Mesendoderm (in vitro differentiated cells): ENCODE measurements around the gene PRKAG2.

Experiments used
- DNase-seq: peaks from one replicate; pipeline ENCODE4 v3.0.0; 2013
- H2AK5ac ChIP-seq: 2 replicates; pipeline ENCODE4 v1.6.1; 2013; ENCODE audit warnings: low read length, inconsistent platforms
- H2BK120ac ChIP-seq: 2 replicates; pipeline ENCODE4 v1.6.1; 2013; ENCODE audit warnings: low read depth, mild to moderate bottlenecking, low read length, moderate library complexity, mixed read lengths
- H2BK15ac ChIP-seq: replicated peaks from 2 replicates; pipeline ENCODE4 v1.6.1; 2013; ENCODE audit warnings: low read depth, mild to moderate bottlenecking, moderate library complexity
- H2BK5ac ChIP-seq: 2 replicates; pipeline ENCODE4 v1.6.1; 2013; ENCODE audit warnings: low read length, inconsistent platforms
- H3K18ac ChIP-seq: 2 replicates; pipeline ENCODE4 v1.6.1; 2013; ENCODE audit warnings: mild to moderate bottlenecking, low read length, mixed read lengths
- H3K23ac ChIP-seq: one replicate; pipeline ENCODE4 v1.6.1; 2013; ENCODE audit warnings: low read length
- H3K27ac ChIP-seq: 2 replicates; pipeline ENCODE4 v1.5.1; 2013; ENCODE audit warnings: low read depth, mild to moderate bottlenecking, inconsistent platforms, low read length, moderate library complexity
- H3K27me3 ChIP-seq: 2 replicates; pipeline ENCODE4 v1.6.1; 2013; ENCODE audit warnings: low read length, control low read depth, mild to moderate bottlenecking, inconsistent platforms; ENCODE audit not compliant: insufficient read depth, poor library complexity
- H3K36me3 ChIP-seq: 2 replicates; pipeline ENCODE4 v1.6.1; 2013; ENCODE audit warnings: low read length, inconsistent platforms; ENCODE audit not compliant: control insufficient read depth, insufficient read depth
- H3K4ac ChIP-seq: one replicate; pipeline ENCODE4 v1.6.1; 2013; ENCODE audit warnings: low read depth, mild to moderate bottlenecking, low read length, moderate library complexity
- H3K4me1 ChIP-seq: 2 replicates; pipeline ENCODE4 v1.6.1; 2013; ENCODE audit warnings: low read depth, low read length, inconsistent platforms; ENCODE audit not compliant: control insufficient read depth
- H3K4me2 ChIP-seq: 2 replicates; pipeline ENCODE4 v1.6.1; 2013; ENCODE audit warnings: low read length
- H3K4me3 ChIP-seq: 2 replicates; pipeline ENCODE4 v1.5.1; 2013; ENCODE audit warnings: mild to moderate bottlenecking, low read length
- H3K56ac ChIP-seq: one replicate; pipeline ENCODE4 v1.6.1; 2013; ENCODE audit warnings: low read length
- H3K79me1 ChIP-seq: 2 replicates; pipeline ENCODE4 v1.6.1; 2013; ENCODE audit warnings: low read length, inconsistent platforms
- H3K79me2 ChIP-seq: 2 replicates; pipeline ENCODE4 v1.6.1; 2013; ENCODE audit warnings: mild to moderate bottlenecking, low read length; ENCODE audit not compliant: control insufficient read depth, insufficient read depth
- H3K9ac ChIP-seq: 2 replicates; pipeline ENCODE4 v1.6.1; 2013; ENCODE audit warnings: low read length, inconsistent platforms
- H4K5ac ChIP-seq: one replicate; pipeline ENCODE4 v1.6.1; 2013; ENCODE audit warnings: low read length
- H4K8ac ChIP-seq: one replicate; pipeline ENCODE4 v1.6.1; 2013; ENCODE audit warnings: low read depth, mild to moderate bottlenecking, control low read depth, low read length, moderate library complexity
- WGBS: extraction: QIAGEN DNeasy Blood & Tissue Kit; methylation state at CpG from one replicate; pipeline ENCODE4 v1.1.7; 2013; ENCODE audit warnings: low lambda C conversion rate, missing lambda C conversion rate; ENCODE audit not compliant: insufficient coverage; ENCODE audit errors: extremely low coverage; 5-methylcytosine and 5-hydroxymethylcytosine counted together

PRKAG2 gene

GRCh38 chr7:151835636-151836035 is 41.3 kb downstream of the PRKAG2 start:
- Histone ChIP-seq H3K4ac (no peak overlapping the region), H3K4me1 (peaks cover 6% of the 10 kb centered on the region), H3K23ac (no peak overlapping the region), H3K4me3 (no peak overlapping the region), H3K27me3 (no peaks in the 10 kb centered on the region), H2BK5ac (no peak overlapping the region), H3K79me1 (no peaks in the 10 kb centered on the region), H3K27ac (no peak overlapping the region), H3K9ac (no peak overlapping the region), H2AK5ac (no peak overlapping the region), H3K56ac (no peak overlapping the region), H2BK15ac (no peak overlapping the region), H2BK120ac (no peak overlapping the region), H3K4me2 (no peak overlapping the region), H4K5ac (no peak overlapping the region), H3K36me3 (no peaks in the 10 kb centered on the region), H3K79me2 (no peaks in the 10 kb centered on the region), H4K8ac (no peak overlapping the region), H3K18ac (no peak overlapping the region)
- WGBS, result no CpG with 5 or more reads among the region's 9 CpGs
- no peak for DNase-seq

GRCh38 chr7:151834271-151835035 is 42.5 kb downstream of the PRKAG2 start:
- Histone ChIP-seq H2BK120ac (no peak overlapping the region), H3K36me3 (no peaks in the 10 kb centered on the region), H2BK15ac (no peak overlapping the region), H2BK5ac (no peak overlapping the region), H4K5ac (no peak overlapping the region), H2AK5ac (no peak overlapping the region), H3K27ac (no peak overlapping the region), H3K4ac (no peak overlapping the region), H3K23ac (no peak overlapping the region), H3K4me3 (no peak overlapping the region), H3K79me1 (no peaks in the 10 kb centered on the region), H3K79me2 (no peaks in the 10 kb centered on the region), H3K56ac (no peak overlapping the region), H3K9ac (no peak overlapping the region), H4K8ac (no peak overlapping the region), H3K18ac (no peak overlapping the region), H3K27me3 (no peaks in the 10 kb centered on the region), H3K4me1 (peaks cover 6% of the 10 kb centered on the region), H3K4me2 (no peak overlapping the region)
- WGBS, result no CpG with 5 or more reads among the region's 23 CpGs
- no peak for DNase-seq

GRCh38 chr7:151833691-151834090 is 43.2 kb downstream of the PRKAG2 start:
- Histone ChIP-seq H3K9ac (no peak overlapping the region), H3K79me2 (no peaks in the 10 kb centered on the region), H2BK15ac (no peak overlapping the region), H2AK5ac (no peak overlapping the region), H4K8ac (no peak overlapping the region), H3K4ac (no peak overlapping the region), H3K18ac (no peak overlapping the region), H3K56ac (no peak overlapping the region), H3K27me3 (no peaks in the 10 kb centered on the region), H3K4me3 (no peak overlapping the region), H3K4me1 (peaks cover 6% of the 10 kb centered on the region), H3K4me2 (no peak overlapping the region), H3K23ac (no peak overlapping the region), H4K5ac (no peak overlapping the region), H3K79me1 (no peaks in the 10 kb centered on the region), H3K36me3 (no peaks in the 10 kb centered on the region), H2BK120ac (no peak overlapping the region), H3K27ac (no peak overlapping the region), H2BK5ac (no peak overlapping the region)
- no CpG with 5 or more reads among the region's 7 CpGs for WGBS
- DNase-seq, result no peak

DNA sequence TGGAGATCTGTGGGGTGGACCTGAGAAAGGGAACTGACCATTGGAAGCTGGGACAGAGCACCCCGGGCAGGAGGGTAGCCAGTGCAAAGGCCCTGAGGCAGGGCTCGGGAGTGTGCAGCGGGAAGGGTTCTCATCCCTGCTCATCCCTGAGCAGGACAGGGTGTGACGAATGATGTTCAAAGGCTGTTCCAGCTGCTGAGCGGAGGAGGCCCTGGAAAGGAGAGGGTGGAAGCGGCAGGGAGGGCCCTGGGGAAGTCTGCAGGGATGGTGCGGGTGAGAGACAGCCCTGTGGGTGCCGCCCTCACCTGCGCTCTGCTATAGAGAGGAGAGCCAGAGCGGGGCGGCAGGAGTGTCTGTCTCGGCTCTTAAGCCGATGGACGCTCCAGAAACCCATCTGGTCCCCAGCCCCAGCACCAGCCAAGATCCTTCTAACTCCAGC is 43.7 kb downstream of the PRKAG2 start:
- Histone ChIP-seq H3K9ac (no peak overlapping the region), H3K4me1 (peaks cover 6% of the 10 kb centered on the region), H2BK15ac (no peak overlapping the region), H2BK5ac (no peak overlapping the region), H3K4me3 (no peak overlapping the region), H3K27me3 (no peaks in the 10 kb centered on the region), H2AK5ac (no peak overlapping the region), H3K27ac (no peak overlapping the region), H3K18ac (no peak overlapping the region), H4K5ac (no peak overlapping the region), H3K79me2 (no peaks in the 10 kb centered on the region), H3K4me2 (no peak overlapping the region), H3K79me1 (no peaks in the 10 kb centered on the region), H3K56ac (no peak overlapping the region), H3K4ac (no peak overlapping the region), H4K8ac (no peak overlapping the region), H3K36me3 (no peaks in the 10 kb centered on the region), H2BK120ac (no peak overlapping the region), H3K23ac (no peak overlapping the region)
- no peak for DNase-seq
- no CpG with 5 or more reads among the region's 14 CpGs for WGBS

DNA sequence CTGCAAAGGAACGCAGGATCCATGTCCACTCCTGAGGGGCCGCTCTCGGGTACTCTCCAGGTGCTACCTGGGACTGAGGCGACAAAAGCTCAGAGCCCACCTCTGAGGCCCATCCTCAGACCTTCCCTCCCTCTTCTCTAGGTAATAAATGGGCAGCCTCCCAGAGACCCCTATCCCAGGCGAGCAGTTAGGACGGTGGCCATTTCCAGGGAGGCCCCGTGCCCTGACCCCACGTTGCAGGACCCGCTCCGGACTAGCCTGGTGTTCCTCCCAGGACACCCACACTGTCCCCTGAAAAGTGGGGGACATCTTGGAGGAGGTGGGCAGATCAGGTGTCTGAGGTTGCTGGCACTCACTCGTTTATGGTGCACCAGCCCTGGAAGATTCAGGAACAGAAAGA is 44.3 kb downstream of the PRKAG2 start:
- Histone ChIP-seq H2BK120ac (no peak overlapping the region), H3K4ac (no peak overlapping the region), H3K9ac (no peak overlapping the region), H3K23ac (no peak overlapping the region), H2AK5ac (no peak overlapping the region), H3K4me2 (no peak overlapping the region), H2BK5ac (no peak overlapping the region), H3K18ac (no peak overlapping the region), H3K4me3 (no peak overlapping the region), H3K27me3 (no peaks in the 10 kb centered on the region), H4K8ac (no peak overlapping the region), H3K79me2 (no peaks in the 10 kb centered on the region), H4K5ac (no peak overlapping the region), H3K36me3 (no peaks in the 10 kb centered on the region), H3K4me1 (peaks cover 2% of the 10 kb centered on the region), H3K56ac (no peak overlapping the region), H3K79me1 (no peaks in the 10 kb centered on the region), H2BK15ac (no peak overlapping the region), H3K27ac (no peak overlapping the region)
- no CpG with 5 or more reads among the region's 11 CpGs for WGBS
- DNase-seq, result no peak

- no peak overlapping the region for H2BK15ac ChIP-seq
- no peak overlapping the region for H4K5ac ChIP-seq
- no peak for DNase-seq
- H2BK120ac ChIP-seq, result no peak overlapping the region
- no peak overlapping the region for H2AK5ac ChIP-seq
- no peak overlapping the region for H3K4me2 ChIP-seq
- no peak overlapping the region for H3K56ac ChIP-seq
- H3K27me3 ChIP-seq, result no peaks in the 10 kb centered on the region
- H4K8ac ChIP-seq, result no peak overlapping the region
- H3K4ac ChIP-seq, result no peak overlapping the region
- H3K4me1 ChIP-seq, result peaks cover under 1% of the 10 kb centered on the region
- no peak overlapping the region for H3K27ac ChIP-seq
- H2BK5ac ChIP-seq, result no peak overlapping the region
- H3K23ac ChIP-seq, result no peak overlapping the region
- H3K18ac ChIP-seq, result no peak overlapping the region
- no peaks in the 10 kb centered on the region for H3K79me1 ChIP-seq
- H3K9ac ChIP-seq, result no peak overlapping the region
- H3K79me2 ChIP-seq, result no peaks in the 10 kb centered on the region
- no CpG with 5 or more reads among the region's 5 CpGs for WGBS
- no peaks in the 10 kb centered on the region for H3K36me3 ChIP-seq
- no peak overlapping the region for H3K4me3 ChIP-seq
Observed at GRCh38 chr7:151832138-151832537, 44.8 kb downstream of the PRKAG2 start.
